ENCODE results near the gene ITGAD. TPM values are rescaled to one million over a fixed set of nuclear protein-coding genes. Genes with fewer than 3 reads are reported as not detected.

Gene ITGAD
- polyA plus RNA-seq, 3 donors, result 0.04 TPM; not detected in 2

GRCh38 chr16:31470615-31471014, 77.5 kb downstream of the ITGAD start:
- no peak overlapping the region for H3K4me2 ChIP-seq (replicated peaks; ENCODE audit: extremely low read depth, low read length, poor library complexity, severe bottlenecking)
- WGBS (ENCODE audit: insufficient coverage), result 100% methylated on average over 1 of the region's 3 CpGs
- peaks cover 0 to 5% of the 10 kb centered on the region in 2 donors for H3K9me3 ChIP-seq (replicated peaks in 1 of 2; ENCODE audit: control insufficient read depth in 1 of 2, insufficient read depth in 1 of 2, low read length in 2 of 2)
- H3K27me3 ChIP-seq (ENCODE audit: control insufficient read depth in 2 of 2, insufficient read depth in 2 of 2, low read length in 2 of 2), result peaks cover 0 to 21% of the 10 kb centered on the region in 2 donors
- no peaks in the 10 kb centered on the region for H3K79me2 ChIP-seq (ENCODE audit: insufficient read depth, low read length)
- H3K36me3 ChIP-seq (replicated peaks in 1 of 2; ENCODE audit: control insufficient read depth in 1 of 2, insufficient read depth in 2 of 2, low read length in 2 of 2), result peaks cover 8 to 20% of the 10 kb centered on the region in 2 donors
- H3K27ac ChIP-seq (ENCODE audit: low read depth in 1 of 2, low read length in 2 of 2), result no peak overlapping the region
- Mint-ChIP-seq H3K27ac (no peak overlapping the region), H3K27me3 (ENCODE audit: low read depth in 3 of 3) (peaks cover 3 to 41% (median 31%) of the 10 kb centered on the region in 3 donors), H3K9me3 (peaks cover 5 to 15% (median 7%) of the 10 kb centered on the region in 7 donors), H3K36me3 (peaks cover 19 to 23% of the 10 kb centered on the region in 2 donors), H3K4me3 (no peak overlapping the region), H3K4me1 (peaks cover 30% of the 10 kb centered on the region)
- no peak for TF ChIP-seq CTCF (IDR thresholded peaks at IDR 0.05)
- intact Hi-C loops (cut with micrococcal nuclease), result no loop called here
- no peak overlapping the region for H3K9ac ChIP-seq (ENCODE audit: insufficient read depth, low read length, poor library complexity, severe bottlenecking)
- H3K4me1 ChIP-seq (ENCODE audit: control insufficient read depth in 1 of 2, insufficient read depth in 2 of 2, low read length in 2 of 2), result peaks cover 8 to 13% of the 10 kb centered on the region in 2 donors
- no peaks in the 10 kb centered on the region for H4K20me1 ChIP-seq (ENCODE audit: insufficient read depth, low read length)
- no peak overlapping the region for H3K4me3 ChIP-seq (replicated peaks in 1 of 3; ENCODE audit: low read depth in 2 of 3, low read length in 3 of 3)
- no peak for DNase-seq
- no peak overlapping the region for H2AFZ ChIP-seq (ENCODE audit: insufficient read depth, low read depth, low read length, poor library complexity, severe bottlenecking)

DNA sequence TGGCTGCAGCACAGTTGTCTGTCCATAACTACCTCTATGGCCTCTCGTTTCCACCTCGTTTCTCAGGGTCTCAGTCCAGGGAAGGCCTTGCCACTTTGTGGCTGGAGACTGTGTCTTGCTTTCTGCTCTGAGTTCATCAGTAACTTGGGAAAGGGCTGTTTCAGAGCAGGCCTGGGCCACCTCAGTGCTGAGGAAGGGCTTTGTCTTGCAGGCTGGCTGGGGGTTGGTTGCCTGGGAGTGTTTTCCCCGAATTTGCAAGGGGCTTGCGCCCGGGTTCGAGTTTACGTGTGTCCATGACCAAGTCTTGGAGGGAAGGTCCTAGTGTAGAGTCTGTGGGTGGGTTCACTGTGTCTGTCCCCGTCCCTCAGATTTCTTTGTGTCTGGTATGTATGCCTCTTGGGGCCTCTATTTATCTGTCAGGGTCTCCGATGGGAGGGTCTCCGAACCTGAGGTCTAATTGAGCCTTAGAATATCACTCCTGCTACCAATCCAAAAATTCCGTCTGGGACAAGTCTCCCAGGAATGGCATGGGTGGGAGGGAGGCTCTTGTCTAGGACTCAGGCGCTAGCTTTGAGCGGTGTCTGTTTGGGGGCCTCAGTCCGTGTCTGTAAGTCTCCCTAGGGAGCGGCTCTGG, 78.2 kb downstream of the ITGAD start:
- Mint-ChIP-seq H3K9me3 (peaks cover 5 to 15% (median 7%) of the 10 kb centered on the region in 7 donors), H3K36me3 (peaks cover 14 to 16% of the 10 kb centered on the region in 2 donors), H3K27ac (no peak overlapping the region), H3K4me3 (peak overlapping the region; percentile 30 to 41), H3K4me1 (peaks cover 31% of the 10 kb centered on the region), H3K27me3 (ENCODE audit: low read depth in 3 of 3) (peaks cover 3 to 47% (median 33%) of the 10 kb centered on the region in 3 donors)
- Histone ChIP-seq H3K4me2 (replicated peaks; ENCODE audit: extremely low read depth, low read length, poor library complexity, severe bottlenecking) (peak overlapping the region; percentile 74), H3K79me2 (ENCODE audit: insufficient read depth, low read length) (no peaks in the 10 kb centered on the region), H3K4me3 (replicated peaks in 1 of 3; ENCODE audit: low read depth in 2 of 3, low read length in 3 of 3) (peak overlapping the region in 1 of 3 experiments; percentile 42), H2AFZ (ENCODE audit: insufficient read depth, low read depth, low read length, poor library complexity, severe bottlenecking) (no peak overlapping the region), H3K27me3 (ENCODE audit: control insufficient read depth in 2 of 2, insufficient read depth in 2 of 2, low read length in 2 of 2) (peaks cover 0 to 25% of the 10 kb centered on the region in 2 donors), H3K36me3 (replicated peaks in 1 of 2; ENCODE audit: control insufficient read depth in 1 of 2, insufficient read depth in 2 of 2, low read length in 2 of 2) (peaks cover 2 to 13% of the 10 kb centered on the region in 2 donors), H3K9ac (ENCODE audit: insufficient read depth, low read length, poor library complexity, severe bottlenecking) (no peak overlapping the region), H3K27ac (ENCODE audit: low read depth in 1 of 2, low read length in 2 of 2) (no peak overlapping the region), H4K20me1 (ENCODE audit: insufficient read depth, low read length) (no peaks in the 10 kb centered on the region), H3K4me1 (ENCODE audit: control insufficient read depth in 1 of 2, insufficient read depth in 2 of 2, low read length in 2 of 2) (peaks cover 14 to 21% of the 10 kb centered on the region in 2 donors), H3K9me3 (replicated peaks in 1 of 2; ENCODE audit: control insufficient read depth in 1 of 2, insufficient read depth in 1 of 2, low read length in 2 of 2) (peaks cover 0 to 5% of the 10 kb centered on the region in 2 donors)
- WGBS (ENCODE audit: insufficient coverage), result 51% methylated on average over 10 of the region's 15 CpGs
- DNase-seq, result no peak
- no peak for TF ChIP-seq CTCF (IDR thresholded peaks at IDR 0.05)
- intact Hi-C loops (cut with micrococcal nuclease), result no loop called here

Measured in CD14-positive monocyte (primary cell).